Thyroid gland (tissue), 4 donors: ENCODE data around the gene CHST7. TPM values are rescaled to one million over a fixed set of nuclear protein-coding genes. Genes with fewer than 3 reads are reported as not detected.

ENCODE experiments used
- DNase-seq, 2 donors: peaks; one replicate each; pipeline ENCODE4 v3.0.0-alpha.2; 2019
- H3K27ac ChIP-seq, 3 donors: fragments of 200-600 bp; sonication (generic); 1 replicate in 2 of 3; 2 replicates in 1 of 3; pipeline ENCODE4 v1.5.1; 2016 to 2019; ENCODE audit warnings: mild to moderate bottlenecking in 1 of 3, moderate library complexity in 1 of 3
- H3K27me3 ChIP-seq: fragments of 200-600 bp; sonication (generic); one replicate; pipeline ENCODE4 v1.5.1; 2019
- H3K36me3 ChIP-seq, 2 donors: fragments of 200-600 bp; sonication (generic); one replicate each; pipeline ENCODE4 v1.5.1; 2016 to 2019
- H3K4me1 ChIP-seq, 2 donors: fragments of 200-600 bp; sonication (generic); one replicate each; pipeline ENCODE4 v1.5.1; 2017 to 2019
- H3K4me3 ChIP-seq, 3 donors: fragments of 200-600 bp; sonication (generic); replicated peaks in 1 of 3; 1 replicate in 2 of 3; 2 replicates in 1 of 3; pipeline ENCODE4 v1.5.1; 2016; ENCODE audit warnings: mild to moderate bottlenecking in 1 of 3
- H3K9me3 ChIP-seq: fragments of 200-600 bp; sonication (generic); one replicate; pipeline ENCODE4 v1.5.1; 2017
- POLR2A ChIP-seq, 2 donors: fragments of 450-650 bp; IDR thresholded peaks; one replicate each; pipeline ENCODE4 v1.6.1; 2017; ENCODE audit warnings: antibody characterized with exemption in 2 of 2, mild to moderate bottlenecking in 2 of 2, moderate library complexity in 1 of 2
- WGBS, 2 donors: methylation state at CpG; one replicate each; pipeline ENCODE4 v1.1.5; 2017; 5-methylcytosine and 5-hydroxymethylcytosine counted together
- intact Hi-C: fragments of 100-400 bp; cut with DNase I; formaldehyde crosslinking; loops from one replicate; pipeline ENCODE4 v1.15.1; 2023
- small RNA-seq: library from RNA; depleted of rRNA; stranded (forward); fragments of <200 nt; gene quantifications from one replicate; pipeline ENCODE3, GENCODE V24; 2016
- total RNA-seq, 4 donors: library from RNA; depleted of rRNA; stranded (reverse); fragments of >200 nt; gene quantifications; one replicate each; pipeline ENCODE4 v1.2.3, GENCODE V29; 2016
- TF ChIP-seq, protein P1 (sequence below), 6 experiments: fragments of 200-600 bp in 3 of 6; fragments of 450-650 bp in 3 of 6; sonication (generic) in 3 of 6; IDR thresholded peaks; one replicate each; pipeline ENCODE4 v1.5.1; 2016 to 2019; ENCODE audit warnings: antibody characterized with exemption in 6 of 6, mild to moderate bottlenecking in 2 of 6, inconsistent platforms in 1 of 6, moderate library complexity in 1 of 6

Gene CHST7
- total RNA-seq, 4 donors from 2014 or later, result 9.0 to 28.5 (median 20.4) TPM

DNA sequence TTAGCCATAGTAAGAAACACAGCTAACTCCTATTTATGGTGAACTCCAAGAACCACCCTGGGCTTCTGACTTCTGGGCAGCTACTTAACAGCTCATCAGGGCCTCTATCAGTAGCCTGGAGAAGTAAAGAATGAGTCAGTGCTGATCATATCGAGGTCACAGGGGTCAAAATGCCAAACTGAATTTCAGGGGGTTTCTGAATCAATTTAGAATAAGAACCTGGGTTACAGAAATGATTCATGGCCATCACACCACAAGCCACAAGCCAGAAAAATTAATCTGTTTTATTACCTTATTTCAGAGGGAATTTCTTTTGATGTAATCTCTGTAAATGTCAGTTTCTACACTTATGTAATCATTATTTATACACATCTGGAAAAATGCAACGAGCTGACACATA is 64.4 kb downstream of the CHST7 start:
- DNase-seq, result no peak
- Histone ChIP-seq H3K4me3 (no peak overlapping the region), H3K27me3 (peaks cover 3% of the 10 kb centered on the region), H3K4me1 (peaks cover 0 to 7% of the 10 kb centered on the region in 2 donors), H3K9me3 (no peaks in the 10 kb centered on the region), H3K27ac (no peak overlapping the region), H3K36me3 (no peaks in the 10 kb centered on the region)
- WGBS, 2 donors, result 76% methylated on average over 2 of the region's 2 CpGs
- TF ChIP-seq, protein P1, sequence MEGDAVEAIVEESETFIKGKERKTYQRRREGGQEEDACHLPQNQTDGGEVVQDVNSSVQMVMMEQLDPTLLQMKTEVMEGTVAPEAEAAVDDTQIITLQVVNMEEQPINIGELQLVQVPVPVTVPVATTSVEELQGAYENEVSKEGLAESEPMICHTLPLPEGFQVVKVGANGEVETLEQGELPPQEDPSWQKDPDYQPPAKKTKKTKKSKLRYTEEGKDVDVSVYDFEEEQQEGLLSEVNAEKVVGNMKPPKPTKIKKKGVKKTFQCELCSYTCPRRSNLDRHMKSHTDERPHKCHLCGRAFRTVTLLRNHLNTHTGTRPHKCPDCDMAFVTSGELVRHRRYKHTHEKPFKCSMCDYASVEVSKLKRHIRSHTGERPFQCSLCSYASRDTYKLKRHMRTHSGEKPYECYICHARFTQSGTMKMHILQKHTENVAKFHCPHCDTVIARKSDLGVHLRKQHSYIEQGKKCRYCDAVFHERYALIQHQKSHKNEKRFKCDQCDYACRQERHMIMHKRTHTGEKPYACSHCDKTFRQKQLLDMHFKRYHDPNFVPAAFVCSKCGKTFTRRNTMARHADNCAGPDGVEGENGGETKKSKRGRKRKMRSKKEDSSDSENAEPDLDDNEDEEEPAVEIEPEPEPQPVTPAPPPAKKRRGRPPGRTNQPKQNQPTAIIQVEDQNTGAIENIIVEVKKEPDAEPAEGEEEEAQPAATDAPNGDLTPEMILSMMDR (IDR thresholded peaks at IDR 0.05), result no peak
- no peak for TF ChIP-seq POLR2A (IDR thresholded peaks at IDR 0.05)
- intact Hi-C loops, result no loop called here

DNA sequence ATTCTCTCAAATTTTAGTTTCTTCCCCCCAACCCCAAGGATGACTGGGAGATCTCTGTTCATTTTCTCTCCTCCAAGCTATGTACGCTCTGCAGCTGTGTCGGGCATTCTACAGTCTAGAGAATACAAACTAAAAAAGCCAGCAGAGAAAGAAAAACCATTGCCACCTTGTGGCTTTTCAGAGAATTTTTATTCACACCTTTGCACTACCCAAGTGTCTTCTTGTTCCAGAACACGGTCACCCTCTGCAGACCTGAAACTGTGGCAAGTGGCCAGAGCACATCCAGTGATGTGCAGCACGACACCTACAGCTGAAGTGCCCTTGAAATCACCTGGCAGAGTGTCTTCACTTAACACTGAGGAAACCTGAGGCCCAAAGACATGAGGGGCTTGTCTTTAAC is 68.6 kb downstream of the CHST7 start:
- Histone ChIP-seq H3K36me3 (no peaks in the 10 kb centered on the region), H3K9me3 (no peaks in the 10 kb centered on the region), H3K4me1 (peaks cover 4 to 11% of the 10 kb centered on the region in 2 donors), H3K27ac (no peak overlapping the region), H3K27me3 (no peaks in the 10 kb centered on the region), H3K4me3 (no peak overlapping the region)
- 26 to 27% methylated on average over 4 of the region's 4 CpGs for WGBS, 2 donors
- DNase-seq, result peak; percentile 78 to 79
- intact Hi-C loops, result no loop called here
- TF ChIP-seq, protein P1 (IDR thresholded peaks at IDR 0.05), result peak in 5 of 6 experiments; percentile 17 to 54 (median 44)
- no peak for TF ChIP-seq POLR2A (IDR thresholded peaks at IDR 0.05)

DNA sequence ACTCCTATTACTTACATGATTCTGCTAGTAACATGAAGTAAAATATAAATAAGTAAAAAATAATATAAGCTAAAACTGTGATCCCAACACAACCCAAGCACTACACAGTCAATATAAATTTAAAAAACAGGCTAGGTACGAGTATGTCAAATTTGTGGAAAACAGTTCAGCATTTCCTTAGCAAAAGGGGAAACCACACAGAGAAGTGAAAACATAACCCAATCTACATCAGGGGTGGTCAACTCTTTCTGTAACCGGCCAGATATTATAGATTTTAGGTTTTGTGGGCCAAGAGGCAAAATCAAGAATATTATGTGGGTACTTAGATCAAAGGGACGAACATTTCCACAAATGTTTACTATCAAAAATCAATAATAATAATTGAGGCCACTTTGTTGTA is 70.1 kb downstream of the CHST7 start:
- Histone ChIP-seq H3K9me3 (no peaks in the 10 kb centered on the region), H3K27me3 (no peaks in the 10 kb centered on the region), H3K27ac (no peak overlapping the region), H3K4me1 (peaks cover 4 to 21% of the 10 kb centered on the region in 2 donors), H3K4me3 (no peak overlapping the region), H3K36me3 (no peaks in the 10 kb centered on the region)
- 81 to 95% methylated on average over 3 of the region's 3 CpGs for WGBS, 2 donors
- DNase-seq, result no peak
- intact Hi-C loops, result no loop called here
- TF ChIP-seq POLR2A (IDR thresholded peaks at IDR 0.05), result no peak
- TF ChIP-seq, protein P1 (IDR thresholded peaks at IDR 0.05), result no peak

DNA sequence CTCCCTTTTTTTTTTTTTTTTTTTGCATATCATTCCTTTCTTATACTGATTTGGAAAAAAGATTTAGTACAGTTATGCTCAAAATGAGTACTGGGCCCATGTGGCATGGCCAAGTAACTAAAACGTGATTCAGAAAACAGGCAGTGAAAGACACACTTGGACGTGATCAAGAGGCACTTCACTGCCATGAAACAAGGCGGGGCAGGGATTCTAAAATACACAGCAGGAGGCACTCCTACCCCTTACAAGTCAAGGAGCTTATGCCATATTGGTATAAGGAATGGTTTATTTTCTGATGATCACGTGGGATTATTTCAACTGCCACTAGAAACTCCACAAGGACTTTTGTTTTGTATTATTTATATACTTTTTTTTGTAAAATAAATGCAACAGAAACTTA is 72.0 kb downstream of the CHST7 start:
- Histone ChIP-seq H3K36me3 (no peaks in the 10 kb centered on the region), H3K27me3 (no peaks in the 10 kb centered on the region), H3K4me1 (peaks cover 17 to 37% of the 10 kb centered on the region in 2 donors), H3K27ac (no peak overlapping the region), H3K4me3 (no peak overlapping the region), H3K9me3 (no peaks in the 10 kb centered on the region)
- WGBS, 2 donors, result 44 to 53% methylated on average over 4 of the region's 4 CpGs
- TF ChIP-seq, protein P1 (IDR thresholded peaks at IDR 0.05), result no peak
- no peak for TF ChIP-seq POLR2A (IDR thresholded peaks at IDR 0.05)
- intact Hi-C loops, result no loop called here
- peak; percentile 59 to 62 for DNase-seq

DNA sequence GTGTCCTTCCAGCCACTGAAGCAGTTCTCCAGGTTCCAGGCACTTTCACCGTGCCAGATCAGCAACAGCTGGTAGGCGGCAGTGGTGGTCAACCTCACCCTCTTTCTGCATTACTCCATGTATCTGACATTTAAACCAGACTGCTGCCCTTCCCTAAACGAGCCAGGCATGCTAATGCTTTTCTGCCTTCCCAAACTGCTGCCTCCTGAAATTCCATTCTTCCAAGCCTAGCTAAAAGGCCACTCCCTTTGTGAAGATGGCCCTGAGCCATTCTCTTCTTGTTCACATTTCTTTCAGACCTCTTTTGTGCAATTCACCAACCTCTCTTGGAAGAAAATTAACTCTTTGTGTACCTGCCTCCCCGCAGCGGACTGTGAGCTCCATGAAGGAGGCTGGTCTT is 73.7 kb downstream of the CHST7 start:
- Histone ChIP-seq H3K36me3 (no peaks in the 10 kb centered on the region), H3K4me3 (no peak overlapping the region), H3K9me3 (no peaks in the 10 kb centered on the region), H3K27me3 (no peaks in the 10 kb centered on the region), H3K4me1 (peaks cover 18 to 33% of the 10 kb centered on the region in 2 donors), H3K27ac (no peak overlapping the region)
- WGBS, 2 donors, result 77 to 84% methylated on average over 5 of the region's 5 CpGs
- TF ChIP-seq POLR2A (IDR thresholded peaks at IDR 0.05), result no peak
- no peak for DNase-seq
- intact Hi-C loops, result no loop called here

Small RNAs within 50 kb of the gene (small RNA-seq; reads per million reads assigned to genes)
- gene RF00017, result not detected

Other genes with a start within 250 kb of the CHST7 start
- gene ZNF674, start 28.3 kb upstream of the CHST7 start, total RNA-seq, result 1 to 10 TPM; 2.9 to 9.3 (median 6.6) TPM
- gene SLC9A7, start 185.4 kb downstream of the CHST7 start, total RNA-seq, result 10 to 100 TPM; 18.4 to 35.5 (median 26.3) TPM